Measurements from ENCODE around the gene IL2RG.

Gene IL2RG

DNA sequence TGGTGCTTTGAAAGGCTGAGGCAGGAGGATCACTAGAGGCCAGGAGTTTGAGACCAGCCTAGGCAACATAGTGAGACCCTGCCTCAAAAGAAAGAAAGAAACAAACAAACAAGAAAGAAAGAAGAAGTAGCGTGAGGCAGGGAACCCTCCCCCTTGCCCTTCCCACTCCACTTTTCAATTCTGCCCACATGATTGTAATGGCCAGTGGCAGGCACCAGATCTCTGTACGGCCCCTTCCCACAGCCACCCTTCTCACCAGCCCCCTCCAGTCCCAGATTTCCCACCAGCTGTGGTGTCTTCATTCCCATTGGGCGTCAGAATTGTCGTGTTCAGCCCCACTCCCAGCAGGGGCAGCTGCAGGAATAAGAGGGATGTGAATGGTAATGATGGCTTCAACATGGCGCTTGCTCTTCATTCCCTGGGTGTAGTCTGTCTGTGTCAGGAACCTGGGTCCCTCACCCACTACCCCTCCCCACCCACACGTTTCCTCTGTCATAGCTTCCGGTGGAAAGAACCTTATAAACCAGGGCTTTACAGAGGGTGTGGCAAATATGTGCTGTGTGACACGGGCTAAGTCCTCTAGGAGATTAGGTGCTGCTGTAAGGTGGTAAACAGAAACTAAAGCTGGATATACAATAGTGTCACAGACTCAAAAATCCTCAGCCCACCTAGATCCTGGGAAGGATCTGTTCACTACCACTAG is at the start of gene IL2RG:
IL2RG (minus strand) TSS at position 437 of the 703 bp plus-strand sequence; CDS start at position 399, 38 bp downstream.
- DNase-seq, result no peak

DNA sequence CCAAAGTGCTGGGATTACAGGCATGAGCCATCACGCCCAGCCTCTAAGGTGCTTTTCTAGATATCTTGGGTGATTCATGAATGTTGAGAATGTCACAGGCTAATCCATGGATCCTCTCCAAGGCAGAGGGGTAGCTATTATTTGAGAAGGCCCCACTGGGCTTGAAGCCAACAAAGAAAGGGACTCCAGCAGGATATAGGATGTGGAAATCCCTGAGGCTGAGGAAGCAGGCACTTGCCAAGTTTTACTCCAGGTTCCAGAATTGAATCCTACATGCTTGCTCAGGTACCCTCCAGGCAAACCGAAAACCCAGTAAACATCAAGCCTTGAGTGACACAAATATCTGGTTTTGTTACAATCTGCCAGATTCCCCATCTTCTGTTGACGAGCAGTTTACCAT is 49.1 kb upstream of the IL2RG start:
- no peak for DNase-seq

DNA sequence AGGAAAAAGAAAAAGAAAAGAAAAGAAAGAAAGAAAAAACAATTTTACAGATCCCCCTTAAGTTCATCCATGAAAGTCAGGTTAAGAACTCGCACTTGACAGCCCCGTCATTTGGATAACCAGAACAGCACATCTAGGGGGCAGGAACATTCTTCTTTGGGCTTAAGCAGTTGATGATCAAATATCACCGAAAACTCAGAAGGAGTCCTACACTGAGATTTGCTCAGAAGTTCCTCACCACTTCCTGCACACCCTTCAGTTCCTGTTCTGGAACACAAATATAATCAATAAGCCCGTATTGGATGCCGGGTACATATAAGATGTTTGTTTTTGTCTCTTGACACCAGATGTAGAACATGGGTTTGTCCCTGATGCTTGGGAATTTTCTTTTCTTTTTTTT is 48.0 kb upstream of the IL2RG start:
- no peak for DNase-seq

DNA sequence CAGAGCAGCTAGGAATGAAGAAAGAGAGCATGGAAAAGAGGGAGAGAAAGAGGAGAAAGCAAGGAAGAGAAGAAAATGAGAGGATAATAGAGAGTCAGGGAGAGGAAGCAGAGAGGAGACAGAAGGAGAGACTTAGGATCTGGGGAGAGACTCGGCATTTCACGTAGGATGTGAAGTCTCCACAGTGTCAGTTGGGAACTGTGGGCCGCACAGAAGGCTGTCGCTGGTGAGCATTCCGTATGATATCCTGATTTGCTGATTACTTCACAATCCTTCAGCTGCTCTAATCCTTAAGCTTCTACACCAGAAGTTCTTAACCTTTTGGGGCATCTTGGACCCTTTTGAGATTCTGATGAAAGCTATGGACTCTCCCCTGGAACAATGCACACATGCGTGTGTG is 47.2 kb upstream of the IL2RG start:
- DNase-seq, result no peak

DNA sequence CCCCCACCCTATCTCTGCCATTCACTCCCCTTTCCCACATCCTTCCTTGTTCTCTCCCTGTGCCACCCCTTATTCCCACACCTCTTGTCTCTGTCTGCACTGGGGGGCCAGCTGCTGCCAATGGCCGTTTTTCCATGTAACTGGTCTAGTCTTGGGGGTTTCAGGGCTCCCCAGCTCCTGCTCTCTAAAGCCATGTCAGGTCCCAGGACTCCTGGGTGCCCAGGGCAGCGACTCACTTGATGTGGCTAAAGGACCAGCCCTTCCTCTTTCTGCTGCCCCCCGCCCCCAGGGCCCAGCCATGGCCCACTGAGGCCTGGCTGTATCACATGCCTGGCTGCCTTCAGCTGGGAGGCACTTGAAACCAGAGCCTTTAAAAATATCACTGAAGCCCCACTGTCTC is 43.3 kb upstream of the IL2RG start:
- no peak for DNase-seq

DNA sequence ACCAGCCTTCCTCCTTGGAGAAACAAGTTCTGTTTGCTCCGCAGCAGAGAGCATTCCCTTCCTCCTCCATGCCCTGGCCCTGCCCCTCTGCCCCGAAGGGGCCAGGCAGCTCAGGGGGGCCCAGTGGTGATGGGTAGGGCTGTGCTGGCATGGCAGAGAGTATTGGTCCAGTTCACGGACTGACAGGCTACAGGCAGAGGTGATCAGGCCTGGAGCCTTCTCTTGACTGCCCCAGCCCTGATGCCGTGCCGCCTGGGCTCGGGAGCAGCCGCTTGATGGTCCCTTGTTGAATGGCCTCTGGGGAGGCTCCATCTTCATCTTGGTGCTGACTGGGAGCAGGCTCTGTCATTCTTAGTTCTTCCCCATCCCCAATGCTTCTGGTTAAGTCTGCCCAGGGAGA is 42.8 kb upstream of the IL2RG start:
- DNase-seq, result no peak

DNA sequence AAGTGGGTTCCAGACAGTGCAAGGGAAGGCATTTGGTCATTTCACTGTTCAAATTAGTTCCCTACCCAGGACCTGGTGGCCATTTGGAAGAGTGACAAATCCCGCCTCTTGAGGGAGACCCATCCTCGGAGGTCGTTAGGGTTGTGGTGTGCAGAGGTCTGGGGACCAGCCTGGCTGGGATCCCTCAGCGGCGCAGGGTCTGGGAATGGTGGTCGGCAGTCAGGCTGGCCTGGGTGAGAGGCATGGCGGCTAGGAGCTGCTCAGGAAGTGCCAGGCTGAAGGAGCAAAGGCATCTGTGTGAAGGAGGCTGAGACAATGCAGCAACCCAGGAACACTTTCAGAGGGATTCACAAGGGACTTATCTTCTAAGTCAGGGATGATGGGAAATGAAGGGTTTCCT is 40.0 kb upstream of the IL2RG start:
- DNase-seq, result no peak

DNA sequence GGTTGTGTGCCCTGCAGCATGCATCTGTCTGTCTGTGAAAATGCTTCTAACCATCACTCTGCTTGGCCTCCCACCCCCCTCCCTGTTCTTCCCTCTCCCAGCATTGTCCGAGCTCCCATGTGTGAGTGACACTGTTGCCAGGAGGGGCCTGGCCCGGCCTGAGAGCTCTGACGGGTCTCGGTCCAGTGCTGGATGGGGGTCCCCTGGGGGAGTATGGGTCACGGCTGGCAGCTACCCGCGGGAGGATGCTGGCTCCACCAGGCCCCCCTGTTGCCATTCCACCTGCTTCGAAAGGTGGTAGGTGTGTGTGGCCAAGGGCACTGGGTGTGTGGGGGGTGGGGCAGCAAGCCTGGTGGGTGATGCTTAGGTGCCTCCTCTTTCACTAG is 36.9 kb upstream of the IL2RG start:
- DNase-seq, result no peak

DNA sequence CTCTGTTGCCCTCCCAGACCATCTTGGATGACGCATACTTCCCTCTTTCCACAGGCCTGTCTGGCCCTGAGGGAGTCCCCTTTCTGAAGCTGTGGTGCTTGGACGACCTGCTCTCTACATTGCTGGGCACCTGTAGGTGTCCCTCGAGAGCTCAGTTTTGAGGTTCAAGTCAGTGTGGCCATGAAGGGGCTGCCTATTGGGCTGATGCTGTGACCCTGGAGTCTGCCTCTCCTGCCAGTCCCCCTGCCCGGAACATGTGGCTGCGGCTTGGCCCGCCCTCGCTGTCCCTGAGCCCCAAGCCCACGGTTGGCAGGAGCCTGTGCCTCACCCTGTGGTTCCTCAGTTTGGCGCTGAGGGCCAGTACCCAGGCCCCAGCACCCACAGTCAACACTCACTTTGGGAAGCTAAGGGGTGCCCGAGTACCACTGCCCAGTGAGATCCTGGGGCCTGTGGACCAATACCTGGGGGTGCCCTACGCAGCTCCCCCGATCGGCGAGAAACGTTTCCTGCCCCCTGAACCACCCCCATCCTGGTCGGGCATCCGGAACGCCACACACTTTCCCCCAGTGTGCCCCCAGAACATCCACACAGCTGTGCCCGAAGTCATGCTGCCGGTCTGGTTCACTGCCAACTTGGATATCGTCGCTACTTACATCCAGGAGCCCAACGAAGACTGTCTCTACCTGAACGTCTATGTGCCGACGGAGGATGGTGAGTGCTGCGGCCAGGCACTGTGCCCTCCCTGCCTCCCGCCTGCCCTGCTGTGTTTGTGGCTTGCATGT is 36.3 kb upstream of the IL2RG start:
- no peak for DNase-seq

DNA sequence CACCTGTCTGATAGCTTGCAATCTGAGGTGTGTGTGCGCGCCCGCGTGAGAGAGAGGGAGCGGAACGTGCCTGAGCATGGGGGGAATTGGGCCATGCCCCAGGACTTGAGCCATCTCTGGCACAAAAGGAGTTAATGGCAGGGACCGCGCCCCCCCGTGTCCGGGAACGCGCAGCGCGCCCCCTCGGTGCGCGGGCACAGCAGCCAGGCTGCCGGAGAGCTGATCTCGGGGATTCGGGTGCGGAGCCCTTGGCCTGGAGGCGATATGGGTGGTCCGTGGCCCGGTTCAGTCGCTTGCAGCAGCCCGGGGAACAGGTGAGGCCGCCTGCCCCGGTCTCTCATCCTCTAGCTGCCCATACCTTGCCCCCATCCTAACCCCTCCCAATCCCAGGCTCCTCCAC is 33.3 kb upstream of the IL2RG start, which contains the start of gene NLGN3:
NLGN3 (plus strand) TSS at position 191 of the 400 bp plus-strand sequence. CDS start 2,909 bp downstream, outside the sequence.
- no peak for DNase-seq

DNA sequence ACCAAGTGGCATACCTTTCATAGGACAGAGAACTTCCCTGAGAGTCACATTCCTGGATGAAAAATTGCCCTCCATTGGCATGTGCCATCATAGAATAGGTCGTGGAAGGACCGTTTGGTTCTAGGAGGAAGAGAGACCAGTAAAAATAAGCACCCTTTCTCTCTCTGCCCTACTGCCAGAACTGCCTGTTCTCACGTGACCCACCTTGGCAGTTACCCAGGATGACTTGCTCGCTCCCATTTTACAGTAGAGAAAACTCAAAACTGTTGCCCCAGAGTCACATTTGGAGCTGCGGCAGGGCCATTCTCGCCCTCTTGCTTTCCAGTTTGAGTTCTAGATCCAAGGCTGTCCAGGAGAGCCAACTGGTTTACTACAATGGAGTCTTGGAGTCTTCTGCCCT is 32.1 kb upstream of the IL2RG start:
- DNase-seq, result no peak

DNA sequence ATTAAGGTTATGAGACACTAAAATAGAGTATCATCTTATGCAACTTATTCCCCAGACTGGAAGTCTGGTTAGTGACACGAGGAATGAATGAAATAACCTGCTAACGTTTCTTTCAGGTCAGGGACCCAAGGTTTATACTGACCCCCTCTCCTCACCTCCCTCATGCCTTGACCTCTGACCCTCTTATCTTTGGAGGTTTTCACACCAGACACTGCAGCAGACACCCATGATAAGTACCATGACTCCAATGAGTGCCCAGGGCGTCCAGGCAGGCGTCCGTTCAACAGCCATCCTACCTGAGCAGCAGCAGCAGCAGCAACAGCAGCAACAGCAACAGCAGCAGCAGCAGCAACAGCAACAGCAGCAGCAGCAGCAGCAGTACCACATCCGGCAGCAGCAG is 29.1 kb upstream of the IL2RG start:
- no peak for DNase-seq

DNA sequence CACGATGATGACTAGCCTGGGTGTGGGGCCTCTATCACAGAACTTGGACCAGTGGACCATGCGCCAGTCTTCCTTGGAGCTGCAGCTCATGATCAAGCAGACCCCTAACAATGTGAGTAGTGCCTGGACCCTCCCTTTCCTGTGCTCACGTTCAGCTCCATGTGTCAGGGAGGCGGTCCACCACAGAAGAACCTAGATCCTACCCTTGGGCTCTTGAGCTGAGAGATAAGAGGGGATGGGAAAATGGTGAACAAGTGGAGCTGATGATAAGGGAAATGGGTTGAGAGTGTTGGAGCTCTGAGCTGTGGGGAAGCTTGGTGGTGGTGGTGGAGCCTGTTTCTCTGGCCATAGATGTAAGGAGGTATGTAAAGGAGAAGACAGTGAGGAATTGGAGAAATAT is 20.1 kb upstream of the IL2RG start:
- no peak for DNase-seq

DNA sequence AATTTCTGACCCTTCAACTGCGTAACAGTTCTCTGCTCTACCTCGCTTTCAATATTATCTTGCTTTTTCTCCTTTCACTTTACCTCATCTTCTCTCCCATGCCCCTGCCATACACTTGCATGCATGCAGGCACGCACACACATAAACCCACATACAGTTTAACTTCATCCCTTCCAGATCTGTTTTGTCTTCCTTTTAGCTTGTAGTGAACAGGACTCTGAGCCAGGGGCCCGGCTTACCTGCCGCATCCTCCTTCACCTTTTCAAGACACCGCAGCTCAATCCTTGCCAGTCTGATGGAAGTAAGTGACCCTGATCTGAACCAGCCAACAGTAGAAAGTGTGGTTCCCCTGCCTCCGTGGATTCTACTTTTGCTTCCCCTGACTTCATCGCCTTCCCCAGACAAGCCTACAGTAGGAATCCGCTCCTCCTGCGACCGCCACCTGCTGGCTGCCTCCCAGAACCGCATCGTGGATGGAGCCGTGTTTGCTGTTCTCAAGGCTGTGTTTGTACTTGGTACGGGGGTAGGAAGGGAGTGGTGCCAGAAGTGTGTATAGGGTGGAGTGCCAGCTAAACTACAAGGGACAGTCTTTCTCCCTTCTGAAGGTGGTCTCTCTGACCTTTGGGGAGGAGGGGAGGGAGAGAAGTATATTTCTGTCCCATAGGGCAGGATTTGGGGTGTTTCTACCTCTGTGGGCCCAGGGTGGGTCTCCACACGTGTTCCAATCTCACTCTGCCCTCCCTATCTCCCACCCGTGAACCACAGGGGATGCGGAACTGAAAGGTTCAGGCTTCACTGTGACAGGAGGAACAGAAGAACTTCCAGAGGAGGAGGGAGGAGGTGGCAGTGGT is 17.8 kb upstream of the IL2RG start:
- DNase-seq, result no peak

DNA sequence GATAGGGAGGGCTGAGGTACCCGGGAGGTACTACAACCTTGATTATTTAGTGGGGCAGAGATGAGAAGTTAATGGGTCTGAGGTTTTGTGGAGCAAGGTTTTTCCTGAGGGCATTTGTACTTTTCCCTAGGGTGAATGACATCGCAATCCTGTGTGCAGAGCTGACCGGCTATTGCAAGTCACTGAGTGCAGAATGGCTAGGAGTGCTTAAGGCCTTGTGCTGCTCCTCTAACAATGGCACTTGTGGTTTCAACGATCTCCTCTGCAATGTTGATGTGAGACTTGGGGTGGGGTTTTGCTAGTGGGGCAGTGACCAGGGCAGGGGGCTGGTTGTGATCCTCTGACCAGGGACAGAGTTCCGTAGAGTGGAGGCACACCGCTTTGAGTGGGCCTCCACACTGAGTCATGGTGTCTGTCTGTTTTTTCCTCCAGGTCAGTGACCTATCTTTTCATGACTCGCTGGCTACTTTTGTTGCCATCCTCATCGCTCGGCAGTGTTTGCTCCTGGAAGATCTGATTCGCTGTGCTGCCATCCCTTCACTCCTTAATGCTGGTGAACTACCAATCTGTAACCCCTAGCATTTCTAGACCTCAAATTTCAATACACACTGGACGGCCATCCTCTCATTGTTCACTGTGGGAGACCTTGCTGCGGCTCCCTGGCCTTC is 16.9 kb upstream of the IL2RG start:
- DNase-seq, result no peak

DNA sequence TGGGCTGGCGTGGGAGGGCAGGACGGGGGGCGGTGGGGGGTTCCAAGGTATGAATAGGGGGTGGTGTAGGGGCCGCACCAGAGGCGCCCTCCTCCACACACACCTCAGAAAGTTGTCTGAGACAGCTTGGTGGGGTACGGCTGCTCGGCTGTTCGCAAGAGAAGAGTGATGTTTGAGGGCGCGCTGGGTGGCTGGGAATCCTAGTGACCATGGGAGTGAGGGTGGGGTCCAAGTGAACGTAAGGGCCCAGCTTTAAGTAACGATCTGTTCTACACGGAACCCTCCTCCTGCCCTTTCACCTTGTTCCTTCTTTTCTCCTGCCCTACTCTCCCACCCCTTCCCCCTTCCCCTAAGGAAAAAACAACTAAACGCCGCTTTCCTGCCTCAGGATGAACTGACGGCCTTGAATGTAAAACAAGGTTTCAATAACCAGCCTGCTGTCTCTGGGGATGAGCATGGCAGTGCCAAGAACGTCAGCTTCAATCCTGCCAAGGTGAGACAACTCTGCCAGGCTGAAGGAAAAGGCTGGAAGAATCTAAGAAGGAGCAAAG is 7.7 kb upstream of the IL2RG start:
- no peak for DNase-seq

DNA sequence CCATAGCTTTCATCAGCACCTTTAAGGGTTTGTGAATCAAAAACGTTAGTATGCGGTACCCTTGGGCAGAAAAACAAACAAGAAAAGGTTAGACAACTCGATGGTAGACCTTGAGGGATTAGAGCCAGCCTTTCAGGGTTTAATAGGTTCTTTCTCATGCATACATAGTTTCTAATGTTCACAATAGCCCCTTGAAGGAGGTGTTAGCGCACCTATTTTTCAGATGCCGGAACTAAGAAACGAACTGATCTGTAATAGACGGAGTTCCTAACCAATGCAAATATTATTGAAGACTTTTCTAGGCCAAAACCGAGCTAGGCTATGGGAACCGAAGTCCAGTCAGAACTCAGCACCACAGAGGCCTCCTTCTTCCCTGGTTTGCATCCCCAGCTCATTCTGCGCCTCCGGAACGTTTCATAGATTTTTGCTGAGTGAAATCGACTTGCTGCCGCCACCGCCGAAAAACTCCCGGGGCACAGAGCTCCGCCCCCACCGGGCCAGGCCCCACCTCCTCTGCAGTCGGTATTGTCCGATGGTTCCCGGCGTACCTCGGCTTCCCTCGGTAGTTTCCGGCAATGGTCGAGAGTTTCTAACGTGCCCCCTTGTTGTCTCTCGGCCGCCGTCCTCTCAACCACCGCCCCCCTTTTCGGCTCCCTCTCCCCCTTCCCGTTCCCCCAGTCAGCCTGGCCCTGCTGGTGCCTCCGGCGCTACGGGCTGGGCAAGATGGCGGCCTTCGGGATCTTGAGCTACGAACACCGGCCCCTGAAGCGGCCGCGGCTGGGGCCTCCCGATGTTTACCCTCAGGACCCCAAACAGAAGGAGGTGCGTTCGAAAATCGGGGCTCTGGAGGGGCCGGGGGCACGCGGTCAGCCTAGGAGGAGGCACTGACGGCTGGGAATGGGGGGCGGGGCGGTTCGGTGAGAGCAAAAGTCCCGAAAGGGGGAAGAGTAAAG is 6.9 kb upstream of the IL2RG start, which contains the start of gene MED12:
MED12 (plus strand) TSS at position 565 of the 953 bp plus-strand sequence; CDS start at position 724, 159 bp downstream.
- peak; percentile 54 for DNase-seq

DNA sequence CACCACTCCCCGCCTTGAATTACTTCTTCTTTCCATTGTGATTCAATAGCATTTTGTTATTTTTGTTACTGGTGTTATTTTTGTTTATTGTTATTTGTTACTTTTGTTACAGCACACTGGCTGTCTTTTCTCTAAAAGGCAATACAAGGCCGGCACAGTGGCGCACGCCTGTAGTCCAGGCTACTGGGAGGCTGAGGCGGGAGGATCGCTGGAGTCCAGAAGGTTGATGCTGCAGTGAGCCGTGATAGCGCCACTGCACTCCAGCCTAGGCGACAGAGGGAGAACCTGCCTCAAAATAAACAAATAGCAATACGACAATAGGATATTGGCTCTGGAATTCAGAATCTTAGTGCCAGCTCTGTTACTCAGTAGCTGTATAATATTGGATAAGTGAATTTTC is 6.0 kb upstream of the IL2RG start:
- no peak for DNase-seq

DNA sequence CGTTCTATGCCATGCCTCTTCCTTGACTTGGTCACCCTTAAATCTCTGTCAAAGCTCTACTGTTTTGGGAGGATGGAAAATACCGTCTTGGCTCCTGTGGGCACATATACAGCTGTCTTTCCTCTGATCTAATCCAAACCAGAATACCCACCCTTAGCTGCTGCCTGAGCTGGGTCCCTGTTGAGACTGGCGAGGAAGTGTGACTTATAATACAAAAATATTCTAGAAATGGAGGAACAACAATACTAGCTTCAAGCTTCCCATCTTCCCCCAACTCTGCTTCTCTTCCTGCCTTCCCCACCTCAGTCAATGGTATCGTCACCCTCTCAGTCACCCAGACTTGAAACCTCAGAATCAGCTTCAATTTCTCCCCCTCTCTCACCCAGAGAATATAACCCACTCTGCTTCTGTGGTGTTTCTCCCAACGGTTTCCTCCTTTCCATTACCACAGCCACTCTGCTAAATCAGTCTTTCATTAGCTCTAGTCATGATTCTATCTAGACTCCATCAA is 599 bp upstream of the IL2RG start:
- DNase-seq, result no peak

DNA sequence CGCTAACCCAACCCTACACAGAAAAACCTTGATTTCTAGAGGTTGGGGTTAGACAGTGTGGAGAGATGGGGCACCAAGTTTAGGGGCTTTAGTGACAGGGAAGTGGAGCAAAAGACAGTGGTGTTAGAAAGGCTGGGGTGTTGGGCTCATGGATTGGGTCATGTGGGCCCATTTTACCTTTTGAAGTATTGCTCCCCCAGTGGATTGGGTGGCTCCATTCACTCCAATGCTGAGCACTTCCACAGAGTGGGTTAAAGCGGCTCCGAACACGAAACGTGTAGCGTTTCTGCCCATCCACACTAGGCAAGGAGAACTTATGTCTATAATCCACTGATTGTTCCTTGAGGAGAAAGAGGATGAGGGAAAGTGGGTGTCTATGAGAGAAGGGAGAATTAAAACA is 2.3 kb downstream of the IL2RG start:
- no peak for DNase-seq

DNA sequence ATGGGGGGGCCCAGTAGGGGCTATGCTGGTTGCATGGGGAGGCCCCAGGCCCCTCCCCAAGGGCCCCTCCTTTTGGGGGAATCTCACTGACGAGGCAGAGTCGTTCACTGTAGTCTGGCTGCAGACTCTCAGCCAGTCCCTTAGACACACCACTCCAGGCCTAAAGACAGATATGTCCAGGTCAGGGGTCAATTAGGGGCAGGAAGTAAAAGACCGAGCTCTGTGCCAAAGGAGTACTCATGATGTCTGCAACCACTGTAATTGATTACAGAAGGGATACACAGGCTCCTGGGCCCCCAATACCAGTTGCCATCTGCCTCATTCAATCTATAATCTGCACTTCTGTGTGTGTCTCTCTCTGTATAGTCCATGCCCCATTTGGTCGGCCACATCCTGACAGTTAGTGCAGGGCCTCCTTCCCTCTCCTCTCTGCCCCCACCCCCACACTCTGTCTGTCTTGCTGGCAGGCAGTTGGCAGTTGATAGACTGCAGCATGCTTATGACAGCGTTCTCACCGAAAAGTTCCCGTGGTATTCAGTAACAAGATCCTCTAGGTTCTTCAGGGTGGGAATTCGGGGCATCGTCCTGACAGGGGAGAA is 3.5 kb downstream of the IL2RG start:
- no peak for DNase-seq

All from DMS79 treated with DMSO at 0.1 percent for 48 hours (cell line).